Measurements from ENCODE around the gene DISP1.

DISP1 gene

DNA sequence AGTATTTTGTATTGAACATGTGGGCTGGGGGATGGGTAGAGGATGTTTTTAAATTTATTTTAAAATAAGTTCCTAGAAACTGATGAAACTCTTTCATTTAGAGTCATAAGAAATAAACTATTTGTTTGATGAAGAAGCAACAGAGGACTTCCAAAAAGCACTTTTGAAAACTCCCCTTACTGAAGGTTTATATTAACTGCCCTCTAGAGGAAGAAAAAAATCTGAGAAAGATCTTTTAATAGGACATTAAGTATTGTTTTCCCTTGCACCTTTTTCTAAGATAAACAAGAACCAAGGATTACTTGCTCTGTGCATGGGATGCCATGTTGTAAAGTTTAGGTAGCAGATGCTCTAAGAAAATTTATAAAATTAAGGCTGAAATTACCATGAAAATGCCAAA, 14.1 kb downstream of the DISP1 start:
- no peak overlapping the region for H4K8ac ChIP-seq (ENCODE audit: low read depth, low read length)
- no peak overlapping the region for H2AK5ac ChIP-seq (ENCODE audit: low read length)
- no peaks in the 10 kb centered on the region for H3K79me2 ChIP-seq (ENCODE audit: control insufficient read depth, insufficient read depth, low read length, poor library complexity)
- H3K18ac ChIP-seq (ENCODE audit: low read length), result no peak overlapping the region
- no peaks in the 10 kb centered on the region for H3K36me3 ChIP-seq (ENCODE audit: control insufficient read depth in 1 of 2, insufficient read depth in 2 of 2, low read length in 2 of 2)
- no peak overlapping the region for H4K91ac ChIP-seq (ENCODE audit: low read depth, low read length)
- no peaks in the 10 kb centered on the region for H3K79me1 ChIP-seq (ENCODE audit: low read length)
- no peak for DNase-seq
- no peak overlapping the region for H2BK5ac ChIP-seq (ENCODE audit: low read depth, low read length, poor library complexity)
- peaks cover 0 to 3% of the 10 kb centered on the region in 2 experiments for H3K4me1 ChIP-seq (ENCODE audit: control insufficient read depth in 1 of 2, insufficient read depth in 2 of 2, low read length in 2 of 2)
- no peak overlapping the region for H3K4me3 ChIP-seq (ENCODE audit: low read depth, low read length)
- no peak overlapping the region for H2BK12ac ChIP-seq (ENCODE audit: low read length)
- no peak overlapping the region for H2BK120ac ChIP-seq (ENCODE audit: insufficient read depth, low read length, poor library complexity)
- no peak overlapping the region for H3K4ac ChIP-seq (ENCODE audit: low read depth, low read length)
- no peak overlapping the region for H2AFZ ChIP-seq (ENCODE audit: insufficient read depth, low read length, poor library complexity)
- H3K9me3 ChIP-seq (ENCODE audit: insufficient read depth, low read depth, low read length), result no peaks in the 10 kb centered on the region
- no peak overlapping the region for H3K27ac ChIP-seq (ENCODE audit: low read depth, low read length)
- no peak overlapping the region for H3K4me2 ChIP-seq (ENCODE audit: low read length)
- no peaks in the 10 kb centered on the region for H3K27me3 ChIP-seq (ENCODE audit: insufficient read depth, low read length)
- no peak overlapping the region for H3K14ac ChIP-seq (ENCODE audit: low read length)
- H3K23ac ChIP-seq (ENCODE audit: low read length), result no peak overlapping the region
- no peak overlapping the region for H4K12ac ChIP-seq (ENCODE audit: low read depth, low read length)
- H3K9ac ChIP-seq (ENCODE audit: low read length), result no peak overlapping the region

DNA sequence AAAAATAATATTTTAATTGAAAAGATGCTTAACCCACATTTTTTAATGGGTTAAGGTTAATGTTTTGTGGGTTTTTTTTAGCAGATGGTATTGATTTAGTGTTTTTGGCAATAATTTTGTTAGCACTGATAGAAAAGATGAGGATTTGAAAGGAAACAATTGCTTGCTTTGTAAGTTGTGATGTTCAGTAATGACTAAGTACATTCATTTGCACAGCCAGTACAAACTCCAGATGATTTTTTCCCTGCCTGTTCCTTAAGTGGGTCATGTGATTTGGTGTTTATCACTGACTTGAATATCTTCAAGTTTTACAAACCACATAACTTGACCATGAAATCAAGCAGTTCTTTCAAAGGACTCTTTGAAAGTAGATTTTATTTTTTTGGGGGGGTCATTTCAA, 15.0 kb downstream of the DISP1 start:
- Histone ChIP-seq H4K91ac (ENCODE audit: low read depth, low read length) (no peak overlapping the region), H3K23ac (ENCODE audit: low read length) (no peak overlapping the region), H3K4ac (ENCODE audit: low read depth, low read length) (no peak overlapping the region), H2AK5ac (ENCODE audit: low read length) (no peak overlapping the region), H2BK12ac (ENCODE audit: low read length) (no peak overlapping the region), H4K8ac (ENCODE audit: low read depth, low read length) (no peak overlapping the region), H4K12ac (ENCODE audit: low read depth, low read length) (no peak overlapping the region), H2BK5ac (ENCODE audit: low read depth, low read length, poor library complexity) (no peak overlapping the region), H3K9ac (ENCODE audit: low read length) (no peak overlapping the region), H3K18ac (ENCODE audit: low read length) (no peak overlapping the region), H3K79me1 (ENCODE audit: low read length) (no peaks in the 10 kb centered on the region), H3K4me1 (ENCODE audit: control insufficient read depth in 1 of 2, insufficient read depth in 2 of 2, low read length in 2 of 2) (peaks cover 0 to 3% of the 10 kb centered on the region in 2 experiments), H3K4me2 (ENCODE audit: low read length) (no peak overlapping the region), H3K27ac (ENCODE audit: low read depth, low read length) (no peak overlapping the region), H2AFZ (ENCODE audit: insufficient read depth, low read length, poor library complexity) (no peak overlapping the region), H3K4me3 (ENCODE audit: low read depth, low read length) (no peak overlapping the region), H3K27me3 (ENCODE audit: insufficient read depth, low read length) (no peaks in the 10 kb centered on the region), H3K36me3 (ENCODE audit: control insufficient read depth in 1 of 2, insufficient read depth in 2 of 2, low read length in 2 of 2) (no peaks in the 10 kb centered on the region), H3K79me2 (ENCODE audit: control insufficient read depth, insufficient read depth, low read length, poor library complexity) (no peaks in the 10 kb centered on the region), H3K14ac (ENCODE audit: low read length) (no peak overlapping the region), H2BK120ac (ENCODE audit: insufficient read depth, low read length, poor library complexity) (no peak overlapping the region), H3K9me3 (ENCODE audit: insufficient read depth, low read depth, low read length) (no peaks in the 10 kb centered on the region)
- no peak for DNase-seq

DNA sequence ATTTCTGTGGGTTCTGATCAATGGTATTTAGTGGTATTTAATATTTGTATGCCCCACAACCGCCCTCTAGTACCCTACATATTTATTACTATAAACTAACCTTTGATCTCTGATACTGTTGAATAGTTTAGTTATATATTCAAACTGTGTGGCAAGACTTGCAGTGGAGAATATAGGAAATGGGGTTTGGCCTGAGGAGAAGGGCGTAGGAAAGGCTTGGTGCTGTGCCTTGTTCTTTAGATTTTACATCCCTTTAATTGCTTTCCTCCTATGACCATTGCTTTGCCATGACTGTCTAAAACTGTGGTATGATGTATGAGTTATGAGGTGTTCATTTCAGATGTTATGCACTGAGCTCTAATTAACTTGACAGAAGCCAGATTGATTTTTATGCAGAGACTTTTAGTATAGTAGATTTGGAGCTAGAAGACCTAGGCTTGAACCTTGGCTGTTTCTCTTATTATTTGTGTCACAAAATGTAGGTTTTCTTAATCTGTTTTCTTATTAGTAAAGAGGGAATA, 18.6 kb downstream of the DISP1 start:
- WGBS (ENCODE audit: extremely low coverage, insufficient coverage, insufficient read length), result no CpG with 5 or more reads among the region's 2 CpGs
- Histone ChIP-seq H4K8ac (ENCODE audit: low read depth, low read length) (no peak overlapping the region), H3K23ac (ENCODE audit: low read length) (no peak overlapping the region), H3K36me3 (ENCODE audit: control insufficient read depth in 1 of 2, insufficient read depth in 2 of 2, low read length in 2 of 2) (no peaks in the 10 kb centered on the region), H4K91ac (ENCODE audit: low read depth, low read length) (no peak overlapping the region), H2BK120ac (ENCODE audit: insufficient read depth, low read length, poor library complexity) (no peak overlapping the region), H3K9ac (ENCODE audit: low read length) (no peak overlapping the region), H3K27me3 (ENCODE audit: insufficient read depth, low read length) (no peaks in the 10 kb centered on the region), H3K27ac (ENCODE audit: low read depth, low read length) (no peak overlapping the region), H3K79me1 (ENCODE audit: low read length) (no peaks in the 10 kb centered on the region), H3K79me2 (ENCODE audit: control insufficient read depth, insufficient read depth, low read length, poor library complexity) (no peaks in the 10 kb centered on the region), H3K4me3 (ENCODE audit: low read depth, low read length) (no peak overlapping the region), H2AK5ac (ENCODE audit: low read length) (no peak overlapping the region), H3K4me2 (ENCODE audit: low read length) (no peak overlapping the region), H3K4ac (ENCODE audit: low read depth, low read length) (no peak overlapping the region), H3K4me1 (ENCODE audit: control insufficient read depth in 1 of 2, insufficient read depth in 2 of 2, low read length in 2 of 2) (no peaks in the 10 kb centered on the region), H4K12ac (ENCODE audit: low read depth, low read length) (no peak overlapping the region), H2BK5ac (ENCODE audit: low read depth, low read length, poor library complexity) (no peak overlapping the region), H3K9me3 (ENCODE audit: insufficient read depth, low read depth, low read length) (no peaks in the 10 kb centered on the region), H3K14ac (ENCODE audit: low read length) (no peak overlapping the region), H2BK12ac (ENCODE audit: low read length) (no peak overlapping the region), H3K18ac (ENCODE audit: low read length) (no peak overlapping the region), H2AFZ (ENCODE audit: insufficient read depth, low read length, poor library complexity) (no peak overlapping the region)
- no peak for DNase-seq

DNA sequence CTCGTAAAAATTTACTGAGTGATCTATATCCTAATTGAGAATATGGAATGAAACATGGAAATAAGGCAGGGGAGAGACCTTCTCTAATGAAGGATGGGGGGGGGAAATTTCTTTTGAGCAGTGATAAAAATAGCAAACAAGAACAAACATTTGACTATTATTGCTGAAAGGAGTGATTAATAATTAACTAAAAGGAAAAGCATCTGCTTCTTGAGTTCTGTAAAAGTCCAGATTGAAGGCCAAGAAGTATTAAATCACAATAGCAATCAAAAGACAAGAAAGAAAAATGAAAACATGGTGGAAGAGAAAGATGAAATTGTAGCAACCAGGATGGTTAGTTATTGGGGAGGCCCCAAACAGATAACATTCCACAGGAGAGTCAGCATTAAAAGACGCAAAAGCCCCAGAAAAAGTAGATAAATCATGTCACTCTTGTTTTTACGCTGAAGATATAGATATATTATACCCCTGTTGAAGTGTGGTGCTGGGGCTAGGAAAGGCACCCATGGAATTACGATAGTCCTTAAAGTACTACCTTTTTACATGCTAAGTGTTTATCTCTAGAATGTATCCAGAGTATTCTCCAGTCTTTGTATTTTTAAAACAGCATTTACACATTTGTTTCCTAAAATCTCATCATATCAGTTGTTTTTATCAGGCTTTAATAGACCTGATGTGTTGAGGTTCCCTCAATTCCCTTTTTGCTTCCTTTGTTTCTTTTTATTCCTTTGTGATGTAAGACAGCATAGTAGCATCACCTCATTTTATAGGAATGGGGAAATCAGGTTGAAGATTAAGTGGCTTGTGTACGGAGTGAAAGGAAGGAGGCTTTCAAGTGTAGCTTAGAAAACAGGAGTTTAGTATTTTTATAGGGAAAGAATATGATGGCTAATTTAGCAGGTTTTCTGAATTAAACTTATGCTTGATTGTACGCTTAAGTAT, 28.9 kb downstream of the DISP1 start:
- Histone ChIP-seq H3K9me3 (ENCODE audit: insufficient read depth, low read depth, low read length) (no peaks in the 10 kb centered on the region), H3K23ac (ENCODE audit: low read length) (no peak overlapping the region), H3K4me1 (ENCODE audit: control insufficient read depth in 1 of 2, insufficient read depth in 2 of 2, low read length in 2 of 2) (no peaks in the 10 kb centered on the region), H2BK5ac (ENCODE audit: low read depth, low read length, poor library complexity) (no peak overlapping the region), H3K79me1 (ENCODE audit: low read length) (no peaks in the 10 kb centered on the region), H3K4ac (ENCODE audit: low read depth, low read length) (no peak overlapping the region), H2AK5ac (ENCODE audit: low read length) (no peak overlapping the region), H2BK12ac (ENCODE audit: low read length) (no peak overlapping the region), H3K27me3 (ENCODE audit: insufficient read depth, low read length) (no peaks in the 10 kb centered on the region), H4K12ac (ENCODE audit: low read depth, low read length) (no peak overlapping the region), H3K9ac (ENCODE audit: low read length) (no peak overlapping the region), H3K79me2 (ENCODE audit: control insufficient read depth, insufficient read depth, low read length, poor library complexity) (no peaks in the 10 kb centered on the region), H3K18ac (ENCODE audit: low read length) (no peak overlapping the region), H3K4me2 (ENCODE audit: low read length) (no peak overlapping the region), H3K14ac (ENCODE audit: low read length) (no peak overlapping the region), H3K4me3 (ENCODE audit: low read depth, low read length) (no peak overlapping the region), H4K8ac (ENCODE audit: low read depth, low read length) (no peak overlapping the region), H2BK120ac (ENCODE audit: insufficient read depth, low read length, poor library complexity) (no peak overlapping the region), H2AFZ (ENCODE audit: insufficient read depth, low read length, poor library complexity) (no peak overlapping the region), H3K27ac (ENCODE audit: low read depth, low read length) (no peak overlapping the region), H4K91ac (ENCODE audit: low read depth, low read length) (no peak overlapping the region), H3K36me3 (ENCODE audit: control insufficient read depth in 1 of 2, insufficient read depth in 2 of 2, low read length in 2 of 2) (no peaks in the 10 kb centered on the region)
- WGBS (ENCODE audit: extremely low coverage, insufficient coverage, insufficient read length), result no CpG with 5 or more reads among the region's 6 CpGs
- no peak for DNase-seq
